Cardiac fibroblast (primary cell): ENCODE results near the gene ABCC1.

Experiments
- DNase-seq, 2 donors: peaks; one replicate each; pipeline versions ENCODE4 v3.0.0 to v3.0.0-alpha.2; 2010; ENCODE audit warnings: low read depth in 2 of 2
- H3K4me3 ChIP-seq, 2 donors: replicated peaks in 1 of 2; 1 replicate in 1 of 2; 2 replicates in 1 of 2; pipeline ENCODE4 v1.5.1; 2011; ENCODE audit warnings: low read depth in 2 of 2, low read length in 2 of 2, mild to moderate bottlenecking in 2 of 2, moderate library complexity in 1 of 2
- CTCF ChIP-seq: IDR thresholded peaks from one replicate; pipeline ENCODE4 v1.5.1; 2011; ENCODE audit warnings: low read depth, mild to moderate bottlenecking, low read length, inconsistent platforms

ABCC1 gene

GRCh38 chr16:16124438-16124837 lies 175.0 kb downstream of the ABCC1 start:
- no peak for DNase-seq
- no peak for TF ChIP-seq CTCF
- no peak overlapping the region for H3K4me3 ChIP-seq

GRCh38 chr16:16124974-16125373 lies 175.6 kb downstream of the ABCC1 start:
- no peak for DNase-seq

GRCh38 chr16:16126896-16127295 lies 177.5 kb downstream of the ABCC1 start:
- TF ChIP-seq CTCF: no peak
- no peak overlapping the region for H3K4me3 ChIP-seq
- DNase-seq: no peak

More at GRCh38 chr16:16124974-16125373, 175.6 kb downstream of the ABCC1 start:
- no peak for TF ChIP-seq CTCF
- H3K4me3 ChIP-seq: no peak overlapping the region

- TF ChIP-seq CTCF: peak; percentile 79
Measured at GRCh38 chr16:16127469-16128116, 178.2 kb downstream of the ABCC1 start.

GRCh38 chr16:16131204-16131603 lies 181.8 kb downstream of the ABCC1 start:
- TF ChIP-seq CTCF: no peak
- no peak for DNase-seq
- H3K4me3 ChIP-seq: no peak overlapping the region

More at GRCh38 chr16:16127469-16128116, 178.2 kb downstream of the ABCC1 start:
- H3K4me3 ChIP-seq: no peak overlapping the region
- DNase-seq: peak; percentile 78 to 80

- TF ChIP-seq CTCF: no peak
- H3K4me3 ChIP-seq: no peak overlapping the region
Measured at GRCh38 chr16:16131659-16132058, 182.2 kb downstream of the ABCC1 start.

More at GRCh38 chr16:16131659-16132058, 182.2 kb downstream of the ABCC1 start:
- no peak for DNase-seq
